ENCODE results near the gene OR2G2.

OR2G2 gene

GRCh38 chr1:247576514-247576913 lies 11.6 kb upstream of the OR2G2 start:
- no peak for TF ChIP-seq CTCF (IDR thresholded peaks at IDR 0.05; ENCODE audit: low read depth, low read length)

DNA sequence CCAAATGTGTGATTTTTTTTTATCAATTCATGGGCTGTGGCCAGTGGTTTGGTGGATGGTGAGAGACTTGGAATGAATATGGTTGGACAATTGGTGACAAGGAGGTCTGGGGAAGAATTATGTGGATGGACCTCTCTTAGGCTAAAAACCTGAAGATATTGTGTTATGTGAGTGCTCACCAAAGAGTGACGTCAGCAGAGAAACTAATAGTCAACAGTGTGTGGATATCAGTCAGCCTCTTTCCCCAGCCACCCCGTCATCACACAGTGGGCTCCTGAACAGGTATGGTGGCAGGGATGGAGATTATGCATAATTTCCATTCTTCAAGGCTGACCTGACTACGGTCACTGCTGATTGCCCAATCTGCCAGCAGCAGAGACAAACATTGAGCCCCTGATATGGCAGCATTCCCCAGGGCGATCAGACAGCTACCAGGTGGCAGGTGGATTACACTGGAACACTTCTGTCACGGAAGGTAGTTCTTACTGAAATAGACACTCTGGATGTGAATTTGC lies 9.2 kb upstream of the OR2G2 start:
- no peak overlapping the region for H3K4me3 ChIP-seq (ENCODE audit: low read depth, low read length)
- TF ChIP-seq CTCF (IDR thresholded peaks at IDR 0.05; ENCODE audit: low read depth, low read length), result no peak

More at GRCh38 chr1:247576514-247576913, 11.6 kb upstream of the OR2G2 start:
- H3K4me3 ChIP-seq (ENCODE audit: low read depth, low read length), result no peak overlapping the region

DNA sequence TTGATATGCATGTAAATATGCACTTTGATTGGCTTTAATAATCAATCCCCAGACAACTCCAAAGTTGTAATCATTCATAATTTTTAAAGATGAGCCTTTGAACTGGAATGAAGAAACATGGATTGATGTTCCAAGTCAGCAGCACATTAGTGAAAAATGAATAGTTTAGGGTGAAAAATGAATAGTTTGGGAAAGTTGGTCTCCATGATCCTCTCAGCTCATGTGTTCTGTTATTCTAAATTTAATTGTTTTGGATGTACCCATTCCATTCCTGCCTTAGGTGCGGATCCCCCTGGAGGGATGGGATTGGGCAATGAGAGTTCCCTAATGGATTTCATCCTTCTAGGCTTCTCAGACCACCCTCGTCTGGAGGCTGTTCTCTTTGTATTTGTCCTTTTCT lies 17.1 kb downstream of the OR2G2 start, which contains the start of gene OR2G3:
TSS of gene OR2G3 (plus strand) at position 301 of the 400 bp plus-strand sequence. CDS start at position 301, 0 bp downstream.
- H3K4me3 ChIP-seq (ENCODE audit: low read depth, low read length), result no peak within 1 kb of the TSS
- TF ChIP-seq CTCF (IDR thresholded peaks at IDR 0.05; ENCODE audit: low read depth, low read length), result no peak

DNA sequence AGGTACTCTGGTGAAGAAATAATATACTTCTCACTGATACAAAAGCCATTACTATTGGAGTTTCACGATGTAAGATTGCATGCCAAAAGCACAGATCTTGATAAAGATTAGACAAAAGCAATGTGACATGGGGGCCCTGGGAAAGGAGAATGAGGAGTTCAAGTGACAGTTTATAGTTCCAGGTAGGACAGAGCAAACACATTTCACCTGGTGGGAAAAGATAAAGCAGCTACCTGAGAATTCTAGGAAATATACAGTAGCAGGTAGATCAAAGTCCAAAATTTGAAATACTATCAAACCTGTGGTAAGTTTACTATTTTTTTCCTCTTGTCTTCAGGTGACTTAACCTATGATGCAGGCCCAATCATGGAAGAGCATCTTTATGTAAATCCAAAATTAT lies 25.2 kb downstream of the OR2G2 start:
- TF ChIP-seq CTCF (IDR thresholded peaks at IDR 0.05; ENCODE audit: low read depth, low read length), result no peak

DNA sequence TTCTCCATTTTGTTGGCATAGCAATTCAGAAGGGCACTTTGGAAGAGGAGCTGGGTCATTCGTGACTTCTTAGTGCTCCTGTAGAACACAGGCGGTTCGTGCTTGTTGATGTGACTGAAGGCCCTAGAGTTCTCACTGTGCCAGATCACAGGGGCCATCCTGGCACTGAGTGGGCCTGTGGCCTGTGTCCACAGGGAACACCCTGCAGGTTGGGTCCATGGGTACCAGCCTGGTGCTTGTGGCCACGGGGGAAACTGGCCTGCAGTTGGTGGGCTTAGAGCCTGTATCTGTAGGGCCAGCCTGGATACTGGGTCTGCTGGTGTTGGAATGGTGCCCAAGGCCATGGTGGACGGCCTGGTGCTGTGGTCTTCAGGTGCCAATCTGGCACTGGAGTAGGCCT lies 26.5 kb downstream of the OR2G2 start:
- no peak for TF ChIP-seq CTCF (IDR thresholded peaks at IDR 0.05; ENCODE audit: low read depth, low read length)
- H3K4me3 ChIP-seq (ENCODE audit: low read depth, low read length), result no peak overlapping the region

More for the DNA sequence above, 25.2 kb downstream of the OR2G2 start:
- H3K4me3 ChIP-seq (ENCODE audit: low read depth, low read length), result no peak overlapping the region

DNA sequence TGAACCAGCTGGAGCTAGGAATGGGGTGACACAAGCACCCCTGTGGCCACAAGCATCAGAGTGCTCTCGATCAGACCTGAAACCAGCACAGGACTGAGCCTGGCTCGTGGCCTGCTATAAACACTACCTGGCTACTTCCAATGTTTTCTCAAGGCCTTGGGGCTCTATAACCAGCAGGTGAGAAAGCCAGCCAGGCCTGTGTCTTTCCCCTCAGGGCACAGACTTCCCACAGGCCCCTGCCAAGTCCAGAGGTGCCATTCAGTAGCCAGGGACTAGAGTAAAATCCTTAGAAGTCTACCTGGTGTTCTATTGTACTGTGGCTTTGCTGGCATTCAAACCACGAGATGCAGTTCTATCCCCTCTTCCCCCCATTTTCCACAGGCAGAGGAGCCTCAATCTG lies 39.8 kb downstream of the OR2G2 start:
- no peak overlapping the region for H3K4me3 ChIP-seq (ENCODE audit: low read depth, low read length)
- TF ChIP-seq CTCF (IDR thresholded peaks at IDR 0.05; ENCODE audit: low read depth, low read length), result no peak

GRCh38 chr1:247638011-247638410 lies 49.9 kb downstream of the OR2G2 start:
- no peak overlapping the region for H3K4me3 ChIP-seq (ENCODE audit: low read depth, low read length)
- TF ChIP-seq CTCF (IDR thresholded peaks at IDR 0.05; ENCODE audit: low read depth, low read length), result no peak

All from WI38 (cell line).